Measurements from ENCODE around the gene YIPF5. TPM values are rescaled to one million over a fixed set of nuclear protein-coding genes. Genes with fewer than 3 reads are reported as not detected.

Gene YIPF5
- total RNA-seq, 1 experiment from 2014 or later, result 44.5 TPM

DNA sequence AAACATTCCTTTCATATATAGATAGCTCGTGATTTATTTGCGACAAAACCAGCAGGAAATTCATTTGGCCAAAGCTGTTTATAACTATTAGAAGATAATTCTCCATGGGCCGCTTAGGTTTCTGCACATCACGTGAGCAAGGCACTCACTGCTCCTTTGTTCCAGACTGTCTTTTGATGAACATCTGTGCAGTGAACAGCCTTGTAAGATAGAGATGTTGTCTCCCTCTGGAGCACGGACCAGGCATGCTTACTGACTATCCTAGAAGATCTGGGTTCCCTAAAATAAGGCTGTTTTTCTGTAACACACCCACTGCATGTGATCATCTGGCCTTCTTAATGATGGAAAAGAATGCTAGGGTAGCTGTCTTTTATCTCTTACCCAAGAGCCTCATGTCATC is 30.9 kb downstream of the YIPF5 start:
- Histone ChIP-seq H2AFZ (ENCODE audit: low read depth, low read length, poor library complexity, severe bottlenecking) (no peak overlapping the region), H3K9ac (ENCODE audit: low read length) (no peak overlapping the region), H3K4me3 (replicated peaks in 1 of 2; ENCODE audit: low read depth in 1 of 2, low read length in 2 of 2) (no peak overlapping the region), H3K27me3 (ENCODE audit: insufficient read depth, low read length) (peaks cover 9% of the 10 kb centered on the region; the same call in 1 of the 2 replicates), H3K9me3 (ENCODE audit: control insufficient read depth in 1 of 2, insufficient read depth in 1 of 2, low read depth in 1 of 2, low read length in 2 of 2) (no peaks in the 10 kb centered on the region), H3K79me2 (ENCODE audit: insufficient read depth, low read length) (no peaks in the 10 kb centered on the region), H3K36me3 (ENCODE audit: control insufficient read depth in 1 of 2, insufficient read depth in 2 of 2, low read length in 2 of 2) (no peaks in the 10 kb centered on the region), H3K4me2 (ENCODE audit: low read length) (no peak overlapping the region), H4K20me1 (ENCODE audit: insufficient read depth) (no peaks in the 10 kb centered on the region), H3K4me1 (ENCODE audit: control insufficient read depth in 1 of 2, insufficient read depth in 2 of 2, low read length in 2 of 2) (no peaks in the 10 kb centered on the region), H3K9me2 (ENCODE audit: insufficient read depth) (no peaks in the 10 kb centered on the region), H3K27ac (ENCODE audit: low read depth, low read length) (no peak overlapping the region)
- CTCF ChIA-PET, result no interaction called here
- RAD21 ChIA-PET (ENCODE audit: low non-redundant PET in 1 of 2, low total read pairs in 2 of 2, uncharacterized antibody in 2 of 2, unreplicated experiment in 2 of 2), result no interaction called here
- ATAC-seq, result no peak
- DNase-seq (ENCODE audit: low read depth, low spot score), result no peak
- intact Hi-C loops (cut with micrococcal nuclease), result no loop called here
- BruUV-seq (replicated peaks), result no TSS peak
- POLR2A ChIA-PET, result no interaction called here
- TF ChIP-seq SP1 (IDR thresholded peaks at IDR 0.05; ENCODE audit: low read depth), result no peak
- TF ChIP-seq CEBPB (IDR thresholded peaks at IDR 0.05; ENCODE audit: low read depth), result no peak
- no peak for TF ChIP-seq TCF7L2 (IDR thresholded peaks at IDR 0.05; ENCODE audit: borderline replicate concordance, extremely low read depth, insufficient read depth, insufficient read length)
- TF ChIP-seq, protein P1, sequence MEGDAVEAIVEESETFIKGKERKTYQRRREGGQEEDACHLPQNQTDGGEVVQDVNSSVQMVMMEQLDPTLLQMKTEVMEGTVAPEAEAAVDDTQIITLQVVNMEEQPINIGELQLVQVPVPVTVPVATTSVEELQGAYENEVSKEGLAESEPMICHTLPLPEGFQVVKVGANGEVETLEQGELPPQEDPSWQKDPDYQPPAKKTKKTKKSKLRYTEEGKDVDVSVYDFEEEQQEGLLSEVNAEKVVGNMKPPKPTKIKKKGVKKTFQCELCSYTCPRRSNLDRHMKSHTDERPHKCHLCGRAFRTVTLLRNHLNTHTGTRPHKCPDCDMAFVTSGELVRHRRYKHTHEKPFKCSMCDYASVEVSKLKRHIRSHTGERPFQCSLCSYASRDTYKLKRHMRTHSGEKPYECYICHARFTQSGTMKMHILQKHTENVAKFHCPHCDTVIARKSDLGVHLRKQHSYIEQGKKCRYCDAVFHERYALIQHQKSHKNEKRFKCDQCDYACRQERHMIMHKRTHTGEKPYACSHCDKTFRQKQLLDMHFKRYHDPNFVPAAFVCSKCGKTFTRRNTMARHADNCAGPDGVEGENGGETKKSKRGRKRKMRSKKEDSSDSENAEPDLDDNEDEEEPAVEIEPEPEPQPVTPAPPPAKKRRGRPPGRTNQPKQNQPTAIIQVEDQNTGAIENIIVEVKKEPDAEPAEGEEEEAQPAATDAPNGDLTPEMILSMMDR (IDR thresholded peaks at IDR 0.05 in 2 of 3, conservative IDR thresholded peaks at IDR 0.05 in 1 of 3; ENCODE audit: borderline replicate concordance in 1 of 3, insufficient read depth in 1 of 3, low read depth in 2 of 3, low read length in 2 of 3), result no peak
- no peak for TF ChIP-seq EZH2phosphoT487 (IDR thresholded peaks at IDR 0.05; ENCODE audit: borderline replicate concordance)
- TF ChIP-seq SRF (IDR thresholded peaks at IDR 0.05; ENCODE audit: low read depth), result no peak
- TF ChIP-seq ZFX (IDR thresholded peaks at IDR 0.05), result no peak
- no peak for TF ChIP-seq FOSL1 (IDR thresholded peaks at IDR 0.05; ENCODE audit: low read depth)
- TF ChIP-seq SIN3A (IDR thresholded peaks at IDR 0.05; ENCODE audit: low read depth), result no peak
- no peak for TF ChIP-seq CBX3 (IDR thresholded peaks at IDR 0.05; ENCODE audit: low read depth)
- TF ChIP-seq JUND (IDR thresholded peaks at IDR 0.05), result no peak
- TF ChIP-seq ZNF274 (IDR thresholded peaks at IDR 0.05; ENCODE audit: low read depth, low read length), result no peak
- no peak for TF ChIP-seq RAD21 (IDR thresholded peaks at IDR 0.05; ENCODE audit: low read depth)
- TF ChIP-seq, protein P2, sequence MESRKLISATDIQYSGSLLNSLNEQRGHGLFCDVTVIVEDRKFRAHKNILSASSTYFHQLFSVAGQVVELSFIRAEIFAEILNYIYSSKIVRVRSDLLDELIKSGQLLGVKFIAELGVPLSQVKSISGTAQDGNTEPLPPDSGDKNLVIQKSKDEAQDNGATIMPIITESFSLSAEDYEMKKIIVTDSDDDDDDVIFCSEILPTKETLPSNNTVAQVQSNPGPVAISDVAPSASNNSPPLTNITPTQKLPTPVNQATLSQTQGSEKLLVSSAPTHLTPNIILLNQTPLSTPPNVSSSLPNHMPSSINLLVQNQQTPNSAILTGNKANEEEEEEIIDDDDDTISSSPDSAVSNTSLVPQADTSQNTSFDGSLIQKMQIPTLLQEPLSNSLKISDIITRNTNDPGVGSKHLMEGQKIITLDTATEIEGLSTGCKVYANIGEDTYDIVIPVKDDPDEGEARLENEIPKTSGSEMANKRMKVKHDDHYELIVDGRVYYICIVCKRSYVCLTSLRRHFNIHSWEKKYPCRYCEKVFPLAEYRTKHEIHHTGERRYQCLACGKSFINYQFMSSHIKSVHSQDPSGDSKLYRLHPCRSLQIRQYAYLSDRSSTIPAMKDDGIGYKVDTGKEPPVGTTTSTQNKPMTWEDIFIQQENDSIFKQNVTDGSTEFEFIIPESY (IDR thresholded peaks at IDR 0.05; ENCODE audit: extremely low read depth, insufficient replicate concordance, low read length), result no peak

Data from HCT116 (cell line).